A549 (cell line): Measurements from ENCODE around the gene SLC9A3. TPM values are rescaled to one million over a fixed set of nuclear protein-coding genes. Genes with fewer than 3 reads are reported as not detected.
"Not testable (repeated sequence)": the region's sequence is repeated elsewhere in the genome, so short reads cannot be mapped to it uniquely, and the experiment has no call there.

ENCODE experiments used
- ATAC-seq, 2 experiments: fragments of 200-7000 bp in 1 of 2; fragments of >200 bp in 1 of 2; cut with Nextera tagmentation in 1 of 2; cut with Tn5 transposase in 1 of 2; 3 replicates each; pipeline versions ENCODE4 v1.8.0 to v1.9.1; 2018 to 2020; ENCODE audit warnings: mild to moderate bottlenecking in 1 of 2, moderate library complexity in 1 of 2
- CTCF ChIA-PET: fragments of 300-600 bp; sonication (Branson Sonifier 250); formaldehyde crosslinking; extraction: SDS; loops from one replicate; lab custom pipeline; 2021; ENCODE audit warnings: antibody characterized with exemption, inconsistent platforms; lab: Yijun Ruan, JAX
- POLR2A ChIA-PET: fragments of 350-600 bp; formaldehyde crosslinking; extraction: SDS; loops from one replicate; lab custom pipeline; 2021; ENCODE audit warnings: antibody characterized with exemption, inconsistent platforms; lab: Yijun Ruan, JAX
- DNase-seq, 2 experiments: peaks; one replicate each; pipeline versions ENCODE4 v3.0.0 to v3.0.0-alpha.2; 2011 to 2016; ENCODE audit warnings: low read depth in 1 of 2, low spot score in 1 of 2
- FAIRE-seq: peaks from 2 replicates; lab custom pipeline; 2011; peaks lifted over from hg19 to GRCh38; lab: Jason Lieb, UNC
- H3K27ac ChIP-seq, 2 experiments: fragments of >200 bp; sonication (Bioruptor Twin); formaldehyde crosslinking; 3 replicates each; pipeline ENCODE4 v1.5.1; 2016 to 2017
- H3K4me1 ChIP-seq: fragments of >200 bp; sonication (Bioruptor Twin); formaldehyde crosslinking; 3 replicates; pipeline ENCODE4 v1.6.1; 2016
- H3K4me2 ChIP-seq: fragments of >200 bp; sonication (Bioruptor Twin); formaldehyde crosslinking; 3 replicates; pipeline ENCODE4 v1.6.1; 2016
- H3K4me3 ChIP-seq: fragments of >200 bp; sonication (Bioruptor Twin); formaldehyde crosslinking; 3 replicates; pipeline ENCODE4 v1.5.1; 2016
- H3K9me3 ChIP-seq: fragments of >200 bp; sonication (Bioruptor Twin); formaldehyde crosslinking; 3 replicates; pipeline ENCODE4 v1.6.1; 2016
- CBX2 ChIP-seq: fragments of 200-600 bp; sonication (generic); IDR thresholded peaks from 2 replicates; pipeline ENCODE4 v1.6.1; 2016; ENCODE audit warnings: low read depth, mild to moderate bottlenecking, borderline replicate concordance
- CHD2 ChIP-seq: fragments of 150-350 bp; IDR thresholded peaks from 2 replicates; pipeline ENCODE4 v1.6.1; 2014; ENCODE audit warnings: low read length; ENCODE audit not compliant: partially characterized antibody
- EHMT2 ChIP-seq: fragments of 200-600 bp; sonication (generic); IDR thresholded peaks from 2 replicates; pipeline ENCODE4 v1.6.1; 2016; ENCODE audit warnings: antibody characterized with exemption, low read depth, mild to moderate bottlenecking, moderate library complexity
- HDAC2 ChIP-seq: fragments of 200-600 bp; sonication (generic); IDR thresholded peaks from 2 replicates; pipeline ENCODE4 v1.6.1; 2016
- HEYL ChIP-seq: fragments of 250-450 bp; sonication (Bioruptor Pico); IDR thresholded peaks from 2 replicates; pipeline ENCODE4 v1.8.0; 2021; ENCODE audit warnings: mild to moderate bottlenecking, moderate library complexity
- HOXA7 ChIP-seq: fragments of 250-450 bp; sonication (Bioruptor Pico); IDR thresholded peaks from 2 replicates; pipeline ENCODE4 v1.5.0; 2020; ENCODE audit warnings: mild to moderate bottlenecking, moderate library complexity
- JUN ChIP-seq, 2 experiments: fragments of >200 bp; sonication (Bioruptor Twin); formaldehyde crosslinking; IDR thresholded peaks; 2 replicates in 1 of 2; 3 replicates in 1 of 2; pipeline ENCODE4 v1.6.1; 2016 to 2017
- KDM1A ChIP-seq: fragments of 200-600 bp; sonication (generic); IDR thresholded peaks from 2 replicates; pipeline ENCODE4 v1.6.1; 2016; ENCODE audit warnings: low read depth, mild to moderate bottlenecking
- POLR2AphosphoS2 ChIP-seq: conservative IDR thresholded peaks from 2 replicates; pipeline ENCODE4 v1.6.1; 2012; ENCODE audit warnings: low read length, improper control_type of control experiment, inconsistent platforms
- RAD21 ChIP-seq, 2 experiments: fragments of >200 bp in 1 of 2; sonication (Bioruptor Twin) in 1 of 2; formaldehyde crosslinking in 1 of 2; IDR thresholded peaks in 1 of 2; conservative IDR thresholded peaks in 1 of 2; 2 replicates in 1 of 2; 3 replicates in 1 of 2; pipeline ENCODE4 v1.6.1; 2012 to 2018; ENCODE audit warnings: inconsistent platforms in 1 of 2
- SMC3 ChIP-seq: fragments of >200 bp; sonication (Bioruptor Twin); formaldehyde crosslinking; IDR thresholded peaks from 3 replicates; pipeline ENCODE4 v1.6.1; 2018; ENCODE audit warnings: inconsistent platforms
- SREBF2 ChIP-seq: fragments of 450-650 bp; IDR thresholded peaks from 2 replicates; pipeline ENCODE4 v1.6.1; 2014; ENCODE audit warnings: mild to moderate bottlenecking, moderate library complexity
- ZC3H11A ChIP-seq: fragments of 450-650 bp; IDR thresholded peaks from 2 replicates; pipeline ENCODE4 v1.6.1; 2014; ENCODE audit warnings: antibody characterized with exemption, mild to moderate bottlenecking
- ZFP36 ChIP-seq: fragments of 450-650 bp; IDR thresholded peaks from 2 replicates; pipeline ENCODE4 v1.6.1; 2014; ENCODE audit warnings: borderline replicate concordance; ENCODE audit not compliant: partially characterized antibody
- ZSCAN20 ChIP-seq: fragments of 250-450 bp; sonication (Bioruptor Pico); IDR thresholded peaks from 2 replicates; pipeline ENCODE4 v1.8.0; 2022; ENCODE audit warnings: mild to moderate bottlenecking, moderate library complexity
- WGBS: methylation state at CpG from one replicate; pipeline ENCODE4 v1.1.6; 2017; ENCODE audit errors: missing lambda C conversion rate; 5-methylcytosine and 5-hydroxymethylcytosine counted together
- polyA plus RNA-seq, 4 experiments: library from polyadenylated mRNA; depleted of rRNA in 3 of 4; stranded (reverse); fragments of >200 nt; fragmentation: RNase III in 1 of 4; extraction: RNeasy Plus Mini Kit Qiagen cat#74134 plus additional on column Dnase treatment in 1 of 4; gene quantifications; 2 replicates in 3 of 4; 3 replicates in 1 of 4; pipeline ENCODE4 v1.2.3, GENCODE V29; 2011 to 2017
- TF ChIP-seq, protein P1 (sequence below): IDR thresholded peaks from 2 replicates; pipeline ENCODE4 v1.6.1; 2012
- TF ChIP-seq, protein P2 (sequence below): fragments of 250-450 bp; sonication (Bioruptor Pico); IDR thresholded peaks from 2 replicates; pipeline ENCODE4 v1.5.0; 2020; ENCODE audit warnings: low read depth, mild to moderate bottlenecking, moderate library complexity
- TF ChIP-seq, protein P3 (sequence below): fragments of >200 bp; sonication (Bioruptor Twin); formaldehyde crosslinking; IDR thresholded peaks from 2 replicates; pipeline ENCODE4 v1.6.1; 2016
- TF ChIP-seq, protein P4 (sequence below): IDR thresholded peaks from 2 replicates; pipeline ENCODE4 v1.6.1; 2012; ENCODE audit warnings: low read depth, borderline replicate concordance
- TF ChIP-seq, protein P5 (sequence below): fragments of >200 bp; sonication (Bioruptor Twin); formaldehyde crosslinking; IDR thresholded peaks from 3 replicates; pipeline ENCODE4 v1.5.1; 2016

SLC9A3 gene
- polyA plus RNA-seq, 2 of the 4 experiments (the other 2 are of a cell fraction) = 1.3 TPM

DNA sequence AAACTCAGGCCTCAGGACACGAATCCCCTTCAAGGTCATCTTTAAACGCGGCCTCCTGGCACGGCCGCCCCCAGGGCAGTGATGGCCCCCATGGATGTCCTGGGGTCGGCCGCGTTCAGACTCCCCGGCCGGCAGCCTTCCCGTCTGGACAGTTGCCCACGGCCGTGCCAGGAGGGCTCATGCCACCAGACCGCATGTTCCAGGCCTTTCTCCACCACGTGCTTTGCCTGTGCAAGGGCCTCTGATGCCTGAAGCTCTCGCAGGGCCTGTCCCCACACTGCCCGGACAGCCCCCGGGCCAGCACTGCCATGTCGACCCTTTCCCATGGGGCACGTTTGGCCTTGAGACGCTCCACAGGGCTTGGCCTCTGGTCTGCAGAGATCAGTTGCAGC is 34.6 kb downstream of the SLC9A3 start:
- H3K27ac ChIP-seq = no peak overlapping the region
- H3K4me1 ChIP-seq = no peaks in the 10 kb centered on the region
- no peaks in the 10 kb centered on the region for H3K9me3 ChIP-seq
- POLR2A ChIA-PET = no interaction called here
- FAIRE-seq (no peak), DNase-seq (no peak), ATAC-seq (no peak)
- no peak overlapping the region for H3K4me2 ChIP-seq
- H3K4me3 ChIP-seq = no peak overlapping the region
- TF ChIP-seq CHD2 = no peak
- TF ChIP-seq, protein P1, sequence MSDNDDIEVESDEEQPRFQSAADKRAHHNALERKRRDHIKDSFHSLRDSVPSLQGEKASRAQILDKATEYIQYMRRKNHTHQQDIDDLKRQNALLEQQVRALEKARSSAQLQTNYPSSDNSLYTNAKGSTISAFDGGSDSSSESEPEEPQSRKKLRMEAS = peak; percentile 23; the same call in 1 of the 2 replicates
- 52% methylated on average over 14 of the region's 21 CpGs for WGBS
- CTCF ChIA-PET = no interaction called here

DNA sequence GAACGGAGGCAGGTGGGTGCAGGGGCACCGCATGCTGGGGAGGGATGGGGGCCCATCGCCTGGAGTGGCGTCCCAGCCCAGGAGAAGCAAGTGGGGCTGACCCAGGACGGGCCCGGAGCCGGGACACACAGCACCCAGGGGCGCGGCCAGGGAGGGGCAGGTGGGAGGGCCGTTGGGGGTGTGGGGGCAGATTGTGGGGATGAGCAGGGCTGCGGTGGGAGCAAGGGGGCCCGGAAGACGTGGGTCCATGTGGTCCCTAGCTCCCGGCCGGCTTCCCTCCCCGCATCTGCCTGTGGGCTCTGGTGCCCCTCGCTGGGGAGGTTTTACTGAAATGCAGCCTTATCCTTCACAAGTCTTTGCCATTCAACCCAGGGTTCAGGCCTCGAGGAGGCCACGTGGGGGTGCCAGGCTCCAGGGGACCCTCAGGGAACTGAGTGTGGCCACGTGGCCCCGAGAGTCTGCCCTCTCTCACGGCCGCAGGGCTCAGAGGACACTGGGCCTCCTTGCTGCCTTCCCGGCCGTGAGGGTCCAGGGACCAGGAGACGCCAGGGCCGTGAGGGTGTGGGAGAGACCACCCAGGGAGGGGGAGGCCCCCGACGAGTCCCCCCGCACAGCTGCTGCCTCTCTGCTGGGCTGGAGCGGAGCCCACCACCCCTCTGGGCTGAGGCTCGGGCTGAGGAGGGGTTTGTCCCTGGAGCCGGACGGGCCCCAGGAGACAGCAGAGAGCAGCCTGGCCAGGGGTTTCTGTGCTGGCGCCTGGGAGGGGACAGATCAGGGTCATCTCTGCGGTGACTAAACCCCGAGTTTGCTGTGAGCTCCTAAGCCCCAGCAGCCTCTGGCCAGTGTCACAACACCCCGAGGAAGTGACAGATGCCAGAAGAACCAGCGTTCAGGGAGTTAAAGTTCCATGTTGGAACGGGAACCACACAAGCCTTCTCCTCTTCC is 35.2 kb downstream of the SLC9A3 start:
- CTCF ChIA-PET = no interaction called here
- Histone ChIP-seq H3K27ac (no peak overlapping the region), H3K9me3 (no peaks in the 10 kb centered on the region)
- DNase-seq = no peak
- TF ChIP-seq HOXA7 = no peak
- TF ChIP-seq, all 56 proteins: peak for 0
- POLR2A ChIA-PET = no interaction called here
- FAIRE-seq (no peak), ATAC-seq (0 out of 6 replicates have a peak, but pooled peaks of 1 of the 2 experiments have one; percentile 8)
- Histone ChIP-seq H3K4me2 (no peak overlapping the region), H3K4me3 (no peak overlapping the region), H3K4me1 (no peaks in the 10 kb centered on the region)
- 50% methylated on average over 16 of the region's 40 CpGs for WGBS

DNA sequence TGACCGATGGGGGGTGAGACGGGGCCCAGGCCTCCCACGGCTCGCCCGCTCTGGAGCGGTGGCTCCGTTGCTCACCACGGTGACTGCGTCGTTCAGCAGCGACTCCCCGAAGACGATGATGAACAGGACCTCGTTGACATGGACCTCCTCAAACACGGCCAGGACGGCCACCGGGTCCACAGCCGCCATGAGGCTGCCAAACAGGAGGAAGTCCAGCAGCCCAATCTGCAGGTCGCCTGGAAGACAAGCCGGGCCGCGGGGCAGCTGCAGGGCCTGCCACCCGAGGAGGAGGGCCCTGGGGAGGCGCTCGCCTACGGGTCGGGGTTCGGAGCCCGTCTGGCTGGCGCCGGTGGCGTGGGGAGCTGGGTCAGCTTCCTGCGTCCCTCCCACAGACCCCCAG is 36.0 kb downstream of the SLC9A3 start:
- no peak for ATAC-seq
- no peak overlapping the region for H3K4me2 ChIP-seq
- H3K9me3 ChIP-seq = no peaks in the 10 kb centered on the region
- TF ChIP-seq KDM1A = no peak
- TF ChIP-seq, protein P2, sequence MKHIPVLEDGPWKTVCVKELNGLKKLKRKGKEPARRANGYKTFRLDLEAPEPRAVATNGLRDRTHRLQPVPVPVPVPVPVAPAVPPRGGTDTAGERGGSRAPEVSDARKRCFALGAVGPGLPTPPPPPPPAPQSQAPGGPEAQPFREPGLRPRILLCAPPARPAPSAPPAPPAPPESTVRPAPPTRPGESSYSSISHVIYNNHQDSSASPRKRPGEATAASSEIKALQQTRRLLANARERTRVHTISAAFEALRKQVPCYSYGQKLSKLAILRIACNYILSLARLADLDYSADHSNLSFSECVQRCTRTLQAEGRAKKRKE = no peak
- TF ChIP-seq SREBF2 = no peak
- TF ChIP-seq HDAC2 = no peak
- no peak for TF ChIP-seq ZC3H11A
- no peak for TF ChIP-seq SMC3
- TF ChIP-seq ZSCAN20 = no peak
- TF ChIP-seq HEYL (CRISPR knock-in tag) = no peak
- TF ChIP-seq, protein P3, sequence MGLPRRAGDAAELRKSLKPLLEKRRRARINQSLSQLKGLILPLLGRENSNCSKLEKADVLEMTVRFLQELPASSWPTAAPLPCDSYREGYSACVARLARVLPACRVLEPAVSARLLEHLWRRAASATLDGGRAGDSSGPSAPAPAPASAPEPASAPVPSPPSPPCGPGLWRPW = no peak
- TF ChIP-seq HOXA7 = no peak
- no peak for TF ChIP-seq ZFP36
- TF ChIP-seq, protein P4, sequence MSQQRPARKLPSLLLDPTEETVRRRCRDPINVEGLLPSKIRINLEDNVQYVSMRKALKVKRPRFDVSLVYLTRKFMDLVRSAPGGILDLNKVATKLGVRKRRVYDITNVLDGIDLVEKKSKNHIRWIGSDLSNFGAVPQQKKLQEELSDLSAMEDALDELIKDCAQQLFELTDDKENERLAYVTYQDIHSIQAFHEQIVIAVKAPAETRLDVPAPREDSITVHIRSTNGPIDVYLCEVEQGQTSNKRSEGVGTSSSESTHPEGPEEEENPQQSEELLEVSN = no peak
- no peak for TF ChIP-seq JUN (IDR thresholded peaks at IDR 0.05)
- TF ChIP-seq CBX2 = no peak
- no peak for TF ChIP-seq RAD21 (conservative IDR thresholded peaks at IDR 0.05 in 1 of 2, IDR thresholded peaks at IDR 0.05 in 1 of 2)
- no peak for TF ChIP-seq POLR2AphosphoS2
- TF ChIP-seq, protein P5, sequence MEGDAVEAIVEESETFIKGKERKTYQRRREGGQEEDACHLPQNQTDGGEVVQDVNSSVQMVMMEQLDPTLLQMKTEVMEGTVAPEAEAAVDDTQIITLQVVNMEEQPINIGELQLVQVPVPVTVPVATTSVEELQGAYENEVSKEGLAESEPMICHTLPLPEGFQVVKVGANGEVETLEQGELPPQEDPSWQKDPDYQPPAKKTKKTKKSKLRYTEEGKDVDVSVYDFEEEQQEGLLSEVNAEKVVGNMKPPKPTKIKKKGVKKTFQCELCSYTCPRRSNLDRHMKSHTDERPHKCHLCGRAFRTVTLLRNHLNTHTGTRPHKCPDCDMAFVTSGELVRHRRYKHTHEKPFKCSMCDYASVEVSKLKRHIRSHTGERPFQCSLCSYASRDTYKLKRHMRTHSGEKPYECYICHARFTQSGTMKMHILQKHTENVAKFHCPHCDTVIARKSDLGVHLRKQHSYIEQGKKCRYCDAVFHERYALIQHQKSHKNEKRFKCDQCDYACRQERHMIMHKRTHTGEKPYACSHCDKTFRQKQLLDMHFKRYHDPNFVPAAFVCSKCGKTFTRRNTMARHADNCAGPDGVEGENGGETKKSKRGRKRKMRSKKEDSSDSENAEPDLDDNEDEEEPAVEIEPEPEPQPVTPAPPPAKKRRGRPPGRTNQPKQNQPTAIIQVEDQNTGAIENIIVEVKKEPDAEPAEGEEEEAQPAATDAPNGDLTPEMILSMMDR = no peak
- TF ChIP-seq EHMT2 = no peak
- no peak for DNase-seq
- H3K4me3 ChIP-seq = no peak overlapping the region
- WGBS = 79% methylated on average over 32 of the region's 33 CpGs
- POLR2A ChIA-PET = no interaction called here
- H3K27ac ChIP-seq = no peak overlapping the region
- H3K4me1 ChIP-seq = no peaks in the 10 kb centered on the region
- no peak for FAIRE-seq
- CTCF ChIA-PET = no interaction called here

DNA sequence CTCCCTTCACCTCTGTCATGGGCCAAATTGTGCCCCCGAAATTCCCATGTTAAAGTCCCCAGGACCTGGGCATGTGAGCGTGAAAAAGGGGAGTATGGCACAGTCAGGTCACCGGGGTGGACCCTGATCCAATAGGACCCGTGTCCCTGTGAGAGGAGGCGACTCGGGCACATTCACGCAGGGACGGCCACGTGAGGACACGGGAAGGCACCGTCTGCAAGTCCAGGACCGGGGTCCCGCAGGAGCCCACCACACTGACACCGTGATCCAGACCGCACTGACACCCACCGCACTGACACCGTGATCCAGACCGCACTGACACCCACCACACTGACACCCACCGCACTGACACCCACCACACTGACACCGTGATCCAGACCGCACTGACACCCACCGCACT is 37.7 kb downstream of the SLC9A3 start:
- H3K27ac ChIP-seq = not testable (repeated sequence)

More for the DNA sequence above, 37.7 kb downstream of the SLC9A3 start:
- H3K9me3 ChIP-seq, H3K4me1 ChIP-seq, H3K4me2 ChIP-seq, FAIRE-seq, POLR2A ChIA-PET, DNase-seq, CTCF ChIA-PET, ATAC-seq, H3K4me3 ChIP-seq: not testable (repeated sequence)
- WGBS = 83% methylated on average over 18 of the region's 22 CpGs
